IMR-90 (cell line): ENCODE results near the gene PPEF2.

ENCODE experiments used
- CEBPB ChIP-seq: IDR thresholded peaks from 2 replicates; pipeline ENCODE4 v1.6.1; 2012; ENCODE audit warnings: low read depth, low read length, improper control_type of control experiment
- CHD1 ChIP-seq: IDR thresholded peaks from 2 replicates; pipeline ENCODE4 v1.6.1; 2012; ENCODE audit warnings: low read depth, low read length, improper control_type of control experiment
- ELK1 ChIP-seq: fragments of 150-350 bp; IDR thresholded peaks from 2 replicates; pipeline ENCODE4 v1.6.1; 2016; ENCODE audit warnings: low read depth, mild to moderate bottlenecking, low read length, moderate library complexity, borderline replicate concordance
- FOS ChIP-seq: fragments of 150-350 bp; IDR thresholded peaks from 2 replicates; pipeline ENCODE4 v1.6.1; 2016; ENCODE audit warnings: low read depth, low read length
- MAFK ChIP-seq: IDR thresholded peaks from 2 replicates; pipeline ENCODE4 v1.6.1; 2012; ENCODE audit warnings: low read depth, low read length, improper control_type of control experiment
- MXI1 ChIP-seq: IDR thresholded peaks from 2 replicates; pipeline ENCODE4 v1.6.1; 2012; ENCODE audit warnings: low read depth, mild to moderate bottlenecking, low read length, moderate library complexity, borderline replicate concordance
- NFE2L2 ChIP-seq: fragments of 150-350 bp; IDR thresholded peaks from 2 replicates; pipeline ENCODE4 v1.6.1; 2016; ENCODE audit warnings: low read depth, mild to moderate bottlenecking, low read length
- POLR2A ChIP-seq: IDR thresholded peaks from 2 replicates; pipeline ENCODE4 v1.6.1; 2012; ENCODE audit warnings: mild to moderate bottlenecking, low read depth, low read length
- RAD21 ChIP-seq: IDR thresholded peaks from 2 replicates; pipeline ENCODE4 v1.6.1; 2012; ENCODE audit warnings: low read length, improper control_type of control experiment
- RCOR1 ChIP-seq: IDR thresholded peaks from 2 replicates; pipeline ENCODE4 v1.6.1; 2012; ENCODE audit warnings: mild to moderate bottlenecking, low read length, improper control_type of control experiment; ENCODE audit not compliant: insufficient replicate concordance
- RFX5 ChIP-seq: IDR thresholded peaks from 2 replicates; pipeline ENCODE4 v1.8.0; 2012; ENCODE audit warnings: low read depth, mild to moderate bottlenecking, low read length, moderate library complexity
- SMC3 ChIP-seq: fragments of 150-350 bp; IDR thresholded peaks from 2 replicates; pipeline ENCODE4 v1.6.1; 2016; ENCODE audit warnings: low read depth, mild to moderate bottlenecking, antibody characterized with exemption, low read length, moderate library complexity
- TF ChIP-seq, protein P1 (sequence below): conservative IDR thresholded peaks from 2 replicates; pipeline ENCODE4 v1.5.1; 2012; ENCODE audit warnings: mild to moderate bottlenecking, low read depth, low read length, improper control_type of control experiment
- TF ChIP-seq, protein P2 (sequence below): fragments of 150-350 bp; IDR thresholded peaks from 2 replicates; pipeline ENCODE4 v1.6.1; 2017; ENCODE audit warnings: mild to moderate bottlenecking, antibody characterized with exemption, low read length, low read depth

DNA sequence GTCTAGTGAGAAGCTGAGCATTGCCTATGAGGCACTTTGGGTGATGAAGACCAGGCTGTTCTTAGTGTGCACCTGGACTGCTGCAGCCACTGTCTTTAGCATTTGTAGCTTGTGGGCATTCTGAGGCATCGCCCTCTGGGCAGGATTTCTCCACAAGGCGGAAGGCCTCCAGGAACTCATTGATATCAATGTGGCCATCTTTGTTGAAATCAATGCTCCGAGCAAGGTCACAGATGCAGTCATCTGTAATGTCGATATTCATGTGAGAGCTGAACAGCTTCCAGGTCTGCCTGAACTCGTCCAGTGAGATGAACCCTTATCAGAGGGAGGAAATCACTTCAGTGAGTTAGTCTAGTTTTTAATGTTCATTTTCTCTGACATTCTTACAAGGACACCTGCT, 41.6 kb downstream of the PPEF2 start:
- TF ChIP-seq, protein P1, sequence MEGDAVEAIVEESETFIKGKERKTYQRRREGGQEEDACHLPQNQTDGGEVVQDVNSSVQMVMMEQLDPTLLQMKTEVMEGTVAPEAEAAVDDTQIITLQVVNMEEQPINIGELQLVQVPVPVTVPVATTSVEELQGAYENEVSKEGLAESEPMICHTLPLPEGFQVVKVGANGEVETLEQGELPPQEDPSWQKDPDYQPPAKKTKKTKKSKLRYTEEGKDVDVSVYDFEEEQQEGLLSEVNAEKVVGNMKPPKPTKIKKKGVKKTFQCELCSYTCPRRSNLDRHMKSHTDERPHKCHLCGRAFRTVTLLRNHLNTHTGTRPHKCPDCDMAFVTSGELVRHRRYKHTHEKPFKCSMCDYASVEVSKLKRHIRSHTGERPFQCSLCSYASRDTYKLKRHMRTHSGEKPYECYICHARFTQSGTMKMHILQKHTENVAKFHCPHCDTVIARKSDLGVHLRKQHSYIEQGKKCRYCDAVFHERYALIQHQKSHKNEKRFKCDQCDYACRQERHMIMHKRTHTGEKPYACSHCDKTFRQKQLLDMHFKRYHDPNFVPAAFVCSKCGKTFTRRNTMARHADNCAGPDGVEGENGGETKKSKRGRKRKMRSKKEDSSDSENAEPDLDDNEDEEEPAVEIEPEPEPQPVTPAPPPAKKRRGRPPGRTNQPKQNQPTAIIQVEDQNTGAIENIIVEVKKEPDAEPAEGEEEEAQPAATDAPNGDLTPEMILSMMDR, result no peak
- TF ChIP-seq POLR2A, result no peak
- no peak for TF ChIP-seq CEBPB
- TF ChIP-seq RFX5, result no peak
- TF ChIP-seq, protein P2, sequence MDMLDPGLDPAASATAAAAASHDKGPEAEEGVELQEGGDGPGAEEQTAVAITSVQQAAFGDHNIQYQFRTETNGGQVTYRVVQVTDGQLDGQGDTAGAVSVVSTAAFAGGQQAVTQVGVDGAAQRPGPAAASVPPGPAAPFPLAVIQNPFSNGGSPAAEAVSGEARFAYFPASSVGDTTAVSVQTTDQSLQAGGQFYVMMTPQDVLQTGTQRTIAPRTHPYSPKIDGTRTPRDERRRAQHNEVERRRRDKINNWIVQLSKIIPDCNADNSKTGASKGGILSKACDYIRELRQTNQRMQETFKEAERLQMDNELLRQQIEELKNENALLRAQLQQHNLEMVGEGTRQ, result no peak
- TF ChIP-seq ELK1, result no peak
- TF ChIP-seq FOS, result no peak
- no peak for TF ChIP-seq MXI1
- TF ChIP-seq NFE2L2, result no peak
- no peak for TF ChIP-seq RCOR1
- no peak for TF ChIP-seq SMC3
- no peak for TF ChIP-seq RAD21
- TF ChIP-seq MAFK, result no peak
- no peak for TF ChIP-seq CHD1
